ENCODE results near the gene GRB14. TPM values are rescaled to one million over a fixed set of nuclear protein-coding genes. Genes with fewer than 3 reads are reported as not detected.

GRB14 gene
- total and polyA plus RNA-seq, 2 of the 13 experiments (the other 11 are each of a cell fraction or from before 2014, with no cell fraction given): 4.6 to 5.8 TPM

- TF ChIP-seq ARID5B (CRISPR knock-in tag; IDR thresholded peaks at IDR 0.05) (peak; percentile 45), HNRNPUL1 (IDR thresholded peaks at IDR 0.05; ENCODE audit: low read depth, low read length) (no peak), ZNF652 (CRISPR knock-in tag; IDR thresholded peaks at IDR 0.05; ENCODE audit: borderline replicate concordance, low read depth) (no peak), MNT (IDR thresholded peaks at IDR 0.05) (no peak), ZNF552 (CRISPR knock-in tag; IDR thresholded peaks at IDR 0.05; ENCODE audit: borderline replicate concordance) (no peak), ZBTB10 (CRISPR knock-in tag; IDR thresholded peaks at IDR 0.05; ENCODE audit: borderline replicate concordance) (no peak), IRF9 (CRISPR knock-in tag; IDR thresholded peaks at IDR 0.05; ENCODE audit: borderline replicate concordance) (no peak), ARID3A (IDR thresholded peaks at IDR 0.05; ENCODE audit: low read depth, low read length) (peak; percentile 94)
Observed at GRCh38 chr2:164599954-164600589, 21.2 kb downstream of the GRB14 start (continued).
